Activated CD8-positive, alpha-beta memory T cell treated with anti-CD3 and anti-CD28 coated beads, Interleukin-2, amount 10 ng/mL, durations not matched to agents 7 days and 5 days (primary cell): ENCODE data around the gene IRX4. TPM values are rescaled to one million over a fixed set of nuclear protein-coding genes. Genes with fewer than 3 reads are reported as not detected.

ENCODE experiments used
- ATAC-seq: fragments of 150-1000 bp; cut with Tn5 transposase; one replicate; pipeline ENCODE4 v1.10.0; 2021; ENCODE audit warnings: moderate library complexity
- CTCF ChIA-PET: fragments of 350-600 bp; sonication (Branson Sonifier 250); formaldehyde crosslinking; loops from one replicate; lab custom pipeline; 2021; ENCODE audit warnings: antibody characterized with exemption; lab: Charles Lee
- DNase-seq: peaks from one replicate; pipeline ENCODE4 v3.0.0-alpha.2; 2020
- H3K27ac Mint-ChIP-seq: one replicate; pipeline ENCODE4 v1.8.0; 2021; ENCODE audit warnings: mild to moderate bottlenecking, mixed read lengths
- H3K27me3 Mint-ChIP-seq: one replicate; pipeline ENCODE4 v1.8.0; 2021; ENCODE audit warnings: mixed read lengths
- H3K36me3 Mint-ChIP-seq: one replicate; pipeline ENCODE4 v1.8.0; 2021; ENCODE audit warnings: mild to moderate bottlenecking, mixed read lengths
- H3K4me1 Mint-ChIP-seq: one replicate; pipeline ENCODE4 v1.8.0; 2021; ENCODE audit warnings: mixed read lengths
- H3K4me3 Mint-ChIP-seq: one replicate; pipeline ENCODE4 v1.8.0; 2021; ENCODE audit warnings: mild to moderate bottlenecking, moderate library complexity, mixed read lengths
- H3K9me3 Mint-ChIP-seq: one replicate; pipeline ENCODE4 v1.8.0; 2022; ENCODE audit warnings: low read depth, mixed read lengths
- total RNA-seq, 2 experiments: library from RNA; stranded (reverse); gene quantifications; one replicate each; pipeline ENCODE4 v1.2.3, GENCODE V29; 2021

Gene IRX4
- total RNA-seq, 2 experiments from 2014 or later, result not detected

- Mint-ChIP-seq H3K9me3 (no peaks in the 10 kb centered on the region), H3K27me3 (no peaks in the 10 kb centered on the region), H3K36me3 (no peaks in the 10 kb centered on the region), H3K4me3 (no peak overlapping the region), H3K4me1 (no peaks in the 10 kb centered on the region), H3K27ac (no peak overlapping the region)
- CTCF ChIA-PET, result no interaction called here
- ATAC-seq (no peak), DNase-seq (no peak)
These were observed 36.5 kb upstream of the IRX4 start for GRCh38 chr5:1919209-1919566.

- Mint-ChIP-seq H3K9me3 (no peaks in the 10 kb centered on the region), H3K27me3 (no peaks in the 10 kb centered on the region), H3K4me1 (no peaks in the 10 kb centered on the region), H3K27ac (no peak overlapping the region), H3K4me3 (no peak overlapping the region), H3K36me3 (no peaks in the 10 kb centered on the region)
- DNase-seq, result no peak
- no peak for ATAC-seq
- CTCF ChIA-PET, result no interaction called here
These were observed 35.9 kb upstream of the IRX4 start for GRCh38 chr5:1918488-1919208.

- Mint-ChIP-seq H3K36me3 (no peaks in the 10 kb centered on the region), H3K27ac (no peak overlapping the region), H3K4me1 (no peaks in the 10 kb centered on the region), H3K9me3 (no peaks in the 10 kb centered on the region), H3K27me3 (no peaks in the 10 kb centered on the region), H3K4me3 (no peak overlapping the region)
- CTCF ChIA-PET, result no interaction called here
- ATAC-seq, result no peak
- DNase-seq, result no peak
These were observed 35.2 kb upstream of the IRX4 start for GRCh38 chr5:1917830-1918487.

GRCh38 chr5:1916041-1917001 is 33.6 kb upstream of the IRX4 start:
- DNase-seq (no peak), ATAC-seq (no peak)
- H3K9me3 Mint-ChIP-seq, result no peaks in the 10 kb centered on the region
- no peaks in the 10 kb centered on the region for H3K4me1 Mint-ChIP-seq
- H3K27ac Mint-ChIP-seq, result no peak overlapping the region
- H3K4me3 Mint-ChIP-seq, result no peak overlapping the region
- H3K36me3 Mint-ChIP-seq, result no peaks in the 10 kb centered on the region
- CTCF ChIA-PET, result no interaction called here
- H3K27me3 Mint-ChIP-seq, result no peaks in the 10 kb centered on the region

GRCh38 chr5:1915316-1915715 is 32.6 kb upstream of the IRX4 start:
- CTCF ChIA-PET, result no interaction called here
- Mint-ChIP-seq H3K27me3 (no peaks in the 10 kb centered on the region), H3K36me3 (no peaks in the 10 kb centered on the region), H3K27ac (no peak overlapping the region), H3K4me1 (no peaks in the 10 kb centered on the region), H3K9me3 (no peaks in the 10 kb centered on the region), H3K4me3 (no peak overlapping the region)
- DNase-seq (no peak), ATAC-seq (no peak)

GRCh38 chr5:1914471-1914870 is 31.7 kb upstream of the IRX4 start:
- Mint-ChIP-seq H3K27ac (no peak overlapping the region), H3K4me3 (no peak overlapping the region), H3K36me3 (no peaks in the 10 kb centered on the region), H3K27me3 (no peaks in the 10 kb centered on the region), H3K9me3 (no peaks in the 10 kb centered on the region), H3K4me1 (no peaks in the 10 kb centered on the region)
- ATAC-seq, result no peak
- DNase-seq, result no peak
- CTCF ChIA-PET, result no interaction called here

- H3K4me1 Mint-ChIP-seq, result no peaks in the 10 kb centered on the region
- DNase-seq, result no peak
- CTCF ChIA-PET, result no interaction called here
- no peak overlapping the region for H3K4me3 Mint-ChIP-seq
- no peaks in the 10 kb centered on the region for H3K36me3 Mint-ChIP-seq
- H3K27ac Mint-ChIP-seq, result no peak overlapping the region
- ATAC-seq, result no peak
- no peaks in the 10 kb centered on the region for H3K9me3 Mint-ChIP-seq
- no peaks in the 10 kb centered on the region for H3K27me3 Mint-ChIP-seq
These were observed 30.9 kb upstream of the IRX4 start for GRCh38 chr5:1913578-1913977.

- CTCF ChIA-PET, result no interaction called here
- DNase-seq (no peak), ATAC-seq (no peak)
- H3K27me3 Mint-ChIP-seq, result no peaks in the 10 kb centered on the region
- no peaks in the 10 kb centered on the region for H3K4me1 Mint-ChIP-seq
- no peaks in the 10 kb centered on the region for H3K9me3 Mint-ChIP-seq
- H3K27ac Mint-ChIP-seq, result no peak overlapping the region
- H3K4me3 Mint-ChIP-seq, result no peak overlapping the region
- no peaks in the 10 kb centered on the region for H3K36me3 Mint-ChIP-seq
These were observed 30.3 kb upstream of the IRX4 start for GRCh38 chr5:1912951-1913565.

- H3K36me3 Mint-ChIP-seq, result no peaks in the 10 kb centered on the region
- H3K27ac Mint-ChIP-seq, result no peak overlapping the region
- no peaks in the 10 kb centered on the region for H3K27me3 Mint-ChIP-seq
- no peaks in the 10 kb centered on the region for H3K9me3 Mint-ChIP-seq
- H3K4me1 Mint-ChIP-seq, result no peaks in the 10 kb centered on the region
- CTCF ChIA-PET, result no interaction called here
- no peak for DNase-seq
- no peak for ATAC-seq
- no peak overlapping the region for H3K4me3 Mint-ChIP-seq
These were observed 29.1 kb upstream of the IRX4 start for GRCh38 chr5:1911773-1912235.

GRCh38 chr5:1910861-1911772 is 28.4 kb upstream of the IRX4 start:
- DNase-seq (no peak), ATAC-seq (no peak)
- no peaks in the 10 kb centered on the region for H3K36me3 Mint-ChIP-seq
- CTCF ChIA-PET, result no interaction called here
- no peaks in the 10 kb centered on the region for H3K4me1 Mint-ChIP-seq
- H3K27me3 Mint-ChIP-seq, result no peaks in the 10 kb centered on the region
- H3K4me3 Mint-ChIP-seq, result no peak overlapping the region
- no peak overlapping the region for H3K27ac Mint-ChIP-seq
- no peaks in the 10 kb centered on the region for H3K9me3 Mint-ChIP-seq

- H3K4me1 Mint-ChIP-seq, result no peaks in the 10 kb centered on the region
These were observed 27.5 kb upstream of the IRX4 start for GRCh38 chr5:1910081-1910760.

GRCh38 chr5:1909346-1909985 is 26.7 kb upstream of the IRX4 start:
- Mint-ChIP-seq H3K4me3 (no peak overlapping the region), H3K36me3 (no peaks in the 10 kb centered on the region), H3K4me1 (no peaks in the 10 kb centered on the region), H3K27me3 (no peaks in the 10 kb centered on the region), H3K9me3 (no peaks in the 10 kb centered on the region), H3K27ac (no peak overlapping the region)
- DNase-seq, result no peak
- ATAC-seq, result no peak
- CTCF ChIA-PET, result no interaction called here

More at GRCh38 chr5:1910081-1910760, 27.5 kb upstream of the IRX4 start:
- Mint-ChIP-seq H3K4me3 (no peak overlapping the region), H3K9me3 (no peaks in the 10 kb centered on the region), H3K27ac (no peak overlapping the region), H3K27me3 (no peaks in the 10 kb centered on the region), H3K36me3 (no peaks in the 10 kb centered on the region)
- ATAC-seq (no peak), DNase-seq (no peak)
- CTCF ChIA-PET, result no interaction called here
